ENCODE measurements around the gene CARMIL3.
"Not testable (repeated sequence)": the region's sequence is repeated elsewhere in the genome, so short reads cannot be mapped to it uniquely, and the experiment has no call there.

The CARMIL3 gene

GRCh38 chr14:24051789-24052655, at the start of gene CARMIL3:
CARMIL3 (plus strand) TSS chr14:24052009; CDS start chr14:24052154, 145 bp downstream.
- DNase-seq (ENCODE audit: low read depth): peak; percentile 30

GRCh38 chr14:24006471-24006816, 45.4 kb upstream of the CARMIL3 start:
- not testable (repeated sequence) for DNase-seq (ENCODE audit: low read depth)

GRCh38 chr14:24006817-24007652, 44.8 kb upstream of the CARMIL3 start:
- peak; percentile 41 for DNase-seq (ENCODE audit: low read depth)

GRCh38 chr14:24011051-24011450, 40.8 kb upstream of the CARMIL3 start:
- no peak for DNase-seq (ENCODE audit: low read depth)

GRCh38 chr14:24012726-24013273, 39.0 kb upstream of the CARMIL3 start:
- not testable (repeated sequence) for DNase-seq (ENCODE audit: low read depth)

- no peak for DNase-seq (ENCODE audit: low read depth)
Observed at GRCh38 chr14:24013654-24014514, 37.9 kb upstream of the CARMIL3 start.

- not testable (repeated sequence) for DNase-seq (ENCODE audit: low read depth)
Observed at GRCh38 chr14:24015745-24016144, 36.1 kb upstream of the CARMIL3 start.

GRCh38 chr14:24018978-24019377, 32.8 kb upstream of the CARMIL3 start:
- DNase-seq (ENCODE audit: low read depth): not testable (repeated sequence)

- not testable (repeated sequence) for DNase-seq (ENCODE audit: low read depth)
Observed at GRCh38 chr14:24019944-24020343, 31.9 kb upstream of the CARMIL3 start.

- DNase-seq (ENCODE audit: low read depth): not testable (repeated sequence)
Observed at GRCh38 chr14:24020520-24020919, 31.3 kb upstream of the CARMIL3 start.

GRCh38 chr14:24024939-24025418, 26.8 kb upstream of the CARMIL3 start:
- DNase-seq (ENCODE audit: low read depth): not testable (repeated sequence)

- DNase-seq (ENCODE audit: low read depth): not testable (repeated sequence)
Observed at GRCh38 chr14:24029687-24030086, 22.1 kb upstream of the CARMIL3 start.

GRCh38 chr14:24031331-24031730, 20.5 kb upstream of the CARMIL3 start:
- not testable (repeated sequence) for DNase-seq (ENCODE audit: low read depth)

GRCh38 chr14:24032727-24033418, 18.9 kb upstream of the CARMIL3 start:
- no peak for DNase-seq (ENCODE audit: low read depth)

GRCh38 chr14:24035769-24036168, 16.0 kb upstream of the CARMIL3 start:
- not testable (repeated sequence) for DNase-seq (ENCODE audit: low read depth)

- no peak for DNase-seq (ENCODE audit: low read depth)
Observed at GRCh38 chr14:24036169-24036962, 15.4 kb upstream of the CARMIL3 start.

- not testable (repeated sequence) for DNase-seq (ENCODE audit: low read depth)
Observed at GRCh38 chr14:24036963-24037657, 14.7 kb upstream of the CARMIL3 start.

GRCh38 chr14:24037658-24038037, 14.2 kb upstream of the CARMIL3 start:
- DNase-seq (ENCODE audit: low read depth): no peak

GRCh38 chr14:24038686-24039085, 13.1 kb upstream of the CARMIL3 start:
- no peak for DNase-seq (ENCODE audit: low read depth)

Data from stimulated activated CD8-positive, alpha-beta memory T cell treated with anti-CD3 and anti-CD28 coated beads, Interleukin-7, amount 100 ng/mL, for 24 hours (primary cell).